ENCODE measurements around the gene CCNH. TPM values are rescaled to one million over a fixed set of nuclear protein-coding genes. Genes with fewer than 3 reads are reported as not detected.

Gene CCNH
- total RNA-seq, 1 experiment from 2014 or later = 44.0 TPM

GRCh38 chr5:87421307-87421706 lies 8.6 kb upstream of the CCNH start:
- Histone ChIP-seq H3K9me3 (ENCODE audit: control insufficient read depth, insufficient read depth, low read depth, low read length) (no peaks in the 10 kb centered on the region), H3K27ac (ENCODE audit: low read length) (no peak overlapping the region), H3K36me3 (ENCODE audit: control insufficient read depth, insufficient read depth, low read length) (no peaks in the 10 kb centered on the region), H3K4me3 (ENCODE audit: low read depth in 2 of 2, low read length in 2 of 2) (no peak overlapping the region), H3K4me1 (ENCODE audit: control insufficient read depth, insufficient read depth, low read length) (no peaks in the 10 kb centered on the region), H3K27me3 (ENCODE audit: control insufficient read depth, insufficient read depth, low read length) (no peaks in the 10 kb centered on the region)
- ChIA-PET CTCF (no interaction called here), POLR2A (no interaction called here)
- intact Hi-C loops (cut with micrococcal nuclease; ENCODE audit: unreplicated experiment) = loop anchor here (10.0 kb wide), 2 partner anchors 343 to 1273 kb away; no protein-coding TSS in a partner anchor
- in situ Hi-C loops (cut with HindIII; ENCODE audit: low pct_unique_long_range_greater_than_20kb, low sequenced_read_pairs) = no loop called here
- no TSS peak for BruUV-seq (replicated peaks)
- TF ChIP-seq SIN3A (IDR thresholded peaks at IDR 0.05; ENCODE audit: borderline replicate concordance, insufficient read depth, low read depth, low read length) = no peak
- no peak for TF ChIP-seq REST (IDR thresholded peaks at IDR 0.05; ENCODE audit: insufficient read depth in 1 of 2, low read depth in 2 of 2, low read length in 1 of 2)
- TF ChIP-seq POLR2AphosphoS5 (IDR thresholded peaks at IDR 0.05; ENCODE audit: low read depth, low read length) = no peak
- TF ChIP-seq CTCF (IDR thresholded peaks at IDR 0.05) = no peak
- no peak for TF ChIP-seq TCF7L2 (IDR thresholded peaks at IDR 0.05; ENCODE audit: low read depth, low read length)
- DNase-seq (ENCODE audit: low read depth, low spot score) (no peak), ATAC-seq (no peak)

- H3K4me1 ChIP-seq (ENCODE audit: control insufficient read depth, insufficient read depth, low read length) = no peaks in the 10 kb centered on the region
- CTCF ChIA-PET = no interaction called here
- H3K9me3 ChIP-seq (ENCODE audit: control insufficient read depth, insufficient read depth, low read depth, low read length) = no peaks in the 10 kb centered on the region
- DNase-seq (ENCODE audit: low read depth, low spot score) (no peak), ATAC-seq (no peak)
- no peaks in the 10 kb centered on the region for H3K36me3 ChIP-seq (ENCODE audit: control insufficient read depth, insufficient read depth, low read length)
- POLR2A ChIA-PET = no interaction called here
- BruUV-seq (replicated peaks) = no TSS peak
- intact Hi-C loops (cut with micrococcal nuclease; ENCODE audit: unreplicated experiment) = no loop called here
- H3K27me3 ChIP-seq (ENCODE audit: control insufficient read depth, insufficient read depth, low read length) = no peaks in the 10 kb centered on the region
- H3K27ac ChIP-seq (ENCODE audit: low read length) = no peak overlapping the region
- in situ Hi-C loops (cut with HindIII; ENCODE audit: low pct_unique_long_range_greater_than_20kb, low sequenced_read_pairs) = no loop called here
- no peak overlapping the region for H3K4me3 ChIP-seq (ENCODE audit: low read depth in 2 of 2, low read length in 2 of 2)
- TF ChIP-seq REST (IDR thresholded peaks at IDR 0.05; ENCODE audit: insufficient read depth in 1 of 2, low read depth in 2 of 2, low read length in 1 of 2) (no peak), POLR2AphosphoS5 (IDR thresholded peaks at IDR 0.05; ENCODE audit: low read depth, low read length) (no peak), TCF7L2 (IDR thresholded peaks at IDR 0.05; ENCODE audit: low read depth, low read length) (no peak), SIN3A (IDR thresholded peaks at IDR 0.05; ENCODE audit: borderline replicate concordance, insufficient read depth, low read depth, low read length) (no peak), CTCF (IDR thresholded peaks at IDR 0.05) (no peak)
Measured at GRCh38 chr5:87418506-87418905, 5.8 kb upstream of the CCNH start.

All from Panc1 (cell line).